GM21381 (cell line): ENCODE results near the gene IL37.

ENCODE experiments used
- ATAC-seq: cut with Tn5 transposase; IDR thresholded peaks from one replicate; pipeline ENCODE4 v1.9.1; 2021; ENCODE audit warnings: mild to moderate bottlenecking, moderate library complexity; ENCODE audit not compliant: unreplicated experiment

Gene IL37, protein sequence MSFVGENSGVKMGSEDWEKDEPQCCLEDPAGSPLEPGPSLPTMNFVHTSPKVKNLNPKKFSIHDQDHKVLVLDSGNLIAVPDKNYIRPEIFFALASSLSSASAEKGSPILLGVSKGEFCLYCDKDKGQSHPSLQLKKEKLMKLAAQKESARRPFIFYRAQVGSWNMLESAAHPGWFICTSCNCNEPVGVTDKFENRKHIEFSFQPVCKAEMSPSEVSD

DNA sequence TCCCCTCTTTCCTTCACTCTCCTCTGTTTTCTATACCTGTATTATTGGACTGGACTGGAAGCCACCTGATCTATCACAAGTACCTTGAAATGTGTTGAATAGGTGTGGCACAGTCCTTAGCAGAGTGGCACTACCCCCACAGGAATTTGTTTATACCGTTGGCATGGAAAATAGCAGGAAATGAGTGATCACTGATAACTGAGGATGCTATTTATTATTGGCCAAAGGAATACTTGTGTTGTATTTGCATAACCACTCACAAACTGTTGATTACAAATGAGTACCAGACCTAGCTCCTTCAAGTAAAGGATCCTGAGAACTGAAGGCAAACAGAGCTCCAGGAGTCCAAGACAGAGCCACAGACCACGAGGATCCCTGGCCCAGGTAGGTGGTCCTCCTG, at the start of gene IL37:
TSS of gene IL37 (plus strand) at position 301 of the 400 bp plus-strand sequence. CDS start 1,848 bp downstream, outside the sequence.
- no peak for ATAC-seq

- ATAC-seq, result no peak
Measured at GRCh38 chr2:112864072-112864471, 46.9 kb upstream of the IL37 start.

GRCh38 chr2:112866128-112866835, 44.7 kb upstream of the IL37 start:
- no peak for ATAC-seq

DNA sequence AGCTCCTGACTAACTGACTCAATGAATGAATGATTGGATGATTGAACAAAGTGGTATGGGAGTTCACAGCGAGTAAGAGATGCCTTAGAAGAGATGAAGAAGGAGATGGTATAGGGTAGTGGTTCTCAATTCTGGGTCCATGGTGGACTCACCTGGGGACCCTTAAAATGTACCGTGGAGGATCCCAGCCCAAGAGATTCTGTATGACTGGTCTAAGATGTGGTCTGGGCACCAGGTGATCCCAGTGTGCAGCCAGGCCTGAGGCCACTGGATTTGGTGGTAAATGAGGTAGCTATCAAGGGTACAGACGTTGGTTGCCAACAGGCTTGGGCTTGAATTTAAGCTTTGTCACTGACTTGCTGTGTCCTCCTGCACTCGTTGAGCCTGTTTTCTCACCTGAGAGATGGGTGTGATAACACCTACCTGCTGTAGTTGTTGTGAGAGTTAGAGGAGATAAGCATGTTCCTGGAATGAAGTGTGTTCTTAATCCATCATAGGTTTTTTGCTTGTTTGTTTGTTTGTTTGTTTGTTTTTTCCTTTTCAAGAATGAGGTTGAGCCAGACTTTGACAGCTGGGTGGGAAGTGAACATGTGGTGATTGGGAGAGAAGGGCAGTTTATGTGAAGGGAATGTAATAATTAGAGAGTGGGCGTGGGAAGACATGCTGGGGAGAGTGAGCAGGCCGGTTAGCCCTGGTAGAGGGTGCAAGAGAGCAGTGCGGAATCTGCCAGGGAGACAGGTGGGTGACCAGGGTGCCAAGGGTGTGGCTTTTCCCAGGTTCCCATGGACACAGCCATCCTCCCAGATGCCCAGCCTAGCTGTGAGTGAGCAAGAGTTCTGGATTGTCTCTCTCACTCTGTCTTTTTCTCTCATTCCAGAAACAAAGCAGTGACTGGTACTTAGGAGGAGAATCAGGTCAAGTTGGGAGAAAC, 43.0 kb upstream of the IL37 start:
- no peak for ATAC-seq

GRCh38 chr2:112869258-112869842, 41.6 kb upstream of the IL37 start:
- no peak for ATAC-seq

GRCh38 chr2:112870841-112871835, 39.8 kb upstream of the IL37 start:
- no peak for ATAC-seq

DNA sequence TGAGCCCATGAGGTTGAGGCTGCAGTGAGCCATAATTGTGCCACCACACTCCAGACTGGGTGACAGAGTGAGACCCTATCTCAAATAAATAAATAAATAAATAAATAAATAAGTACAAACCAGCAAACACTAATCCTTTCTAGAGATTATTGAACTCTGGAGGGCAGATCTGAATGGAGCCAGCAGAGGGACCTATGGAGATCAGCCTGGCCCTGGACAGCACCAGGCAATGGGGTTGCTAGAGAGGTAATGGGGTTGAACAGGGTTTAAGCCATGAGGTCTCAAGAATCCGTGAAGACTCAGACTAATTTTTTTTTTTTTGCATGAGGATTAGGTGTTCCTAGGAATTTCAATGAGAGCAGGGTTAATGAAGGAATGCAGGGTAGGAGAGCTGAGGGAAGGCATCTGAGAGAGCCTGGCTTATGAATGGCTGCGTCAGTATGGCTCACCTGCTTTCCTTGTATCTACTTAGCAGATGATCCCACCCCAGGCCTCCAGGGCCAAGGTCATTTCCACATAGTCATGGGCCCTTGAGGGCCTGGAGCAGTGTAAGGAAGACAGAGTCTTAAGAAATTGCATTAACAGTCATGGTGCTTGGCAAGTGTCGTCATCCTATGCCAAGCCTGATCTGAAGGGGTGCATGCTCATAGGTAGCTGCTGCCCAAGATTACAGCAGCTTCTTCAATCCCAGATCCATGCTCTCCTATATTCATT, 34.6 kb upstream of the IL37 start:
- ATAC-seq, result no peak

- ATAC-seq, result no peak
Measured at GRCh38 chr2:112876971-112877361, 34.0 kb upstream of the IL37 start.

DNA sequence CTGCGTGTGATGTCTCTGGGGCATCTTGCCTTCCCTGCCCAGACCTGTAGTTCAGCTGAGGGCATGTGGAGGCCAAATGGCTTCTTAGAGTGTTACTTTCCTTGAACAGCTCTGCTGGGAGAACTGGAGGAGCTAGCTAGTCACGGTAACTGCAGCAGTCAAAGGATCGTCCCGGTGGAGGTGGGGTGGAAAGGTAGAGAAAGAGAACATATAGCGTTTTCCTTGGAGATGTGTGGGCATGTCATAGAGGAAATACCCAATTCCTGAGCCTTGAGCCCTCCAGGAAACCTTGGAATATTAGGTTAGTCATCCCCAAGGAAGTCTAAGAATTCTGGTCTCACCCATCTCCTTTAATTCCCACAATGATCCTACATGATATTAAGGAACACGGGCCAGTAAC, 33.5 kb upstream of the IL37 start:
- ATAC-seq, result no peak

GRCh38 chr2:112879491-112880041, 31.4 kb upstream of the IL37 start:
- no peak for ATAC-seq

DNA sequence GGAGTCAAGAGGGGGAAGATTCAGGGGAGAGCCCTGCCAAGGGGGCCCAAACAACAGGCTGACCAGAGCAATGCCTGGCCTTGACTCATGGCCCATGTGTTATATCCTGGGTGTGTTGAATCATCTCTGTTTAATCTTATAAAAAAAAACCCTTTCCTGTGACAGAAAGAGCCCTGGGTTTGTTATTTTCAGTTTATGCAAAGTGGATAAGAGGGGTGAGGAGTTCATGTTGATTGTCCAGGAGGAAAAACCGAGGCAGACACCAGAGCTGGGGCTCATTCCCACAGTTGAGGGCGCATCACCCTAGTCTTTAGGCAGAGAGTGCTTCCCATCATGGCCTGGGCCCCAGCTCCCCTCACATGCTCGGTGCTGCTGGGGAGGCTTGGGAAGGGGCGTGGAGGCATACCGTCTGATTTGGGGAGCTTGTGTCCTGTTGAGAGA, 30.9 kb upstream of the IL37 start:
- no peak for ATAC-seq

GRCh38 chr2:112880696-112881095, 30.3 kb upstream of the IL37 start:
- ATAC-seq, result no peak

DNA sequence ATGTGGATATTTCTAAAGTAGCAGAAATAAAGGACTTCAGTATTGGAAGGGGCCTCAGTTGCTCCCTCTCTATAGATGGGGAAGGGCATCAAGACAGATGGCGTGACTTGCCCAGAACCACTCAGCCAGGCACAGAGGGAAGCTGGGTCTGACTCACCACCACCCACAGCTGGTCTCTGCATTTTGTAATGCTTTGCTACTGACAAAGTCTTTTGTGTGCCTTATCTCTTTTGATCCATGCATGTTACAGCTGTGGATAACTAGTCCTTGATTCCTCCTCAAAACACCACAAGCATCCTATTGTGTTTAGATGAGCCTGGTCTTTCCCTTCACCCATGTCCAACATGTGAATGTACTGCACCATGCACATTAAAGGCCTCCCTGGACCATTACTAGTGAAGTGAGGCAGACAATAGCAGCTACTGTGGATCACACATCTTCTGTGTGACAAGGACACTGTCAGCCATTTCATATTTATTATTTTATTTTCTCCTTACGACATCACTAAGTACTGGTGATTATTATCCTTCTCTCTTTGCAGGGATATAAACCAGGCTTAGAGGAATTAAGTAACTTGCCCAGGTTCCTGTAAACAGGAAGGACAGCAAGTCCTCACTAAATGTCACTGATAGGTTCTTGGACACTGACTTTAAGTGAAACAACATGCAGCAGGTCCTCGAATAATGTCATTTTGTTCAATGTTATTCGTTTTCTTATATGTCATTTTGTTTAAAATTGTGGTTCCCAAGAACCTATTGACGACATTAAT, 29.6 kb upstream of the IL37 start:
- ATAC-seq, result peak; percentile 60

- ATAC-seq, result no peak
Measured at GRCh38 chr2:112883669-112884068, 27.3 kb upstream of the IL37 start.

- ATAC-seq, result peak; percentile 48
Measured at GRCh38 chr2:112884869-112885505, 26.0 kb upstream of the IL37 start.

GRCh38 chr2:112885506-112885902, 25.5 kb upstream of the IL37 start:
- ATAC-seq, result no peak

GRCh38 chr2:112886291-112886690, 24.7 kb upstream of the IL37 start:
- ATAC-seq, result no peak
